ENCODE measurements around the gene FXYD6. TPM values are rescaled to one million over a fixed set of nuclear protein-coding genes. Genes with fewer than 3 reads are reported as not detected.

The FXYD6 gene
- total and polyA plus RNA-seq, 2 of the 8 experiments (the other 6 are each of a cell fraction or from before 2014, with no cell fraction given): 44.6 to 117 TPM

DNA sequence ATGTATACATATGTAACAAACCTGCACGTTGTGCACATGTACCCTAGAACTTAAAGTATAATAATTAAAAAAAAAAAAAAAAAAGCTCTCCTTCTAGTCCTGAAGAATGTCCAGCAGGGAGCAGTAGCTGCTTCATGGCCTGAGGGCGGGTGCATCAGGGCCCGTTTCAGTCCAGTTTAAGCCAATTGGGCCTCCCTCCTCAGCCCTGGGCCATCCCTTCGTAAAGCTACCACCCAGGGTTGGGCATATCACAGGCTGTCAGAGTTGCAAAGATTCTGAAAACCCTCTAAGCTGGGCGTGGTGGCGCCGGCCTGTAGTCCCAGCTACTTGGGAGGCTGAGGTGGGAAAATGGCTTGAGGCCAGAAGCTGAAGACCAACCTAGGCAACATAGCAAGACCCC, 47.3 kb upstream of the FXYD6 start:
- H4K91ac ChIP-seq (replicated peaks; ENCODE audit: insufficient read length, low read length): no peak overlapping the region
- no peaks in the 10 kb centered on the region for H3K79me2 ChIP-seq (ENCODE audit: control insufficient read depth in 1 of 2, insufficient read depth in 2 of 2, low read length in 2 of 2)
- H3K56ac ChIP-seq (replicated peaks; ENCODE audit: insufficient read length, low read depth, low read length): no peak overlapping the region
- FAIRE-seq (no peak), DNase-seq (ENCODE audit: low read depth in 1 of 2, low spot score in 2 of 2) (no peak)
- no peak overlapping the region for H3K4ac ChIP-seq (replicated peaks; ENCODE audit: insufficient read length, low read depth, low read length)
- H2AFZ ChIP-seq (ENCODE audit: low read length): no peak overlapping the region
- H3K27me3 ChIP-seq (replicated peaks in 1 of 4; ENCODE audit: control insufficient read depth in 3 of 4, extremely low read depth in 1 of 4, insufficient read depth in 3 of 4, low read length in 3 of 4): no peaks in the 10 kb centered on the region; a peak in 1 of 7 replicates
- H3K23ac ChIP-seq (ENCODE audit: insufficient read length): no peak overlapping the region
- H2AK5ac ChIP-seq (ENCODE audit: low read depth, low read length): no peak overlapping the region
- H2BK12ac ChIP-seq (ENCODE audit: low read depth, low read length): no peak overlapping the region
- H3K18ac ChIP-seq (ENCODE audit: extremely low read depth, low read length): no peak overlapping the region
- CTCF ChIA-PET (ENCODE audit: partially characterized antibody): interaction anchor here (0.6 to 14.8 kb wide), 20 partner anchors 9 to 498 kb away, joined by 3 to 143 read pairs (median 5); partner anchors contain the start of gene FXYD6
- TF ChIP-seq SRF (IDR thresholded peaks at IDR 0.05; ENCODE audit: low read depth, low read length): no peak
- TF ChIP-seq RAD21 (IDR thresholded peaks at IDR 0.05 in 1 of 2, conservative IDR thresholded peaks at IDR 0.05 in 1 of 2; ENCODE audit: low read depth in 2 of 2, low read length in 2 of 2): peak in 1 of 2 experiments; percentile 5; a peak in 1 of 4 replicates
- TF ChIP-seq CTCF (IDR thresholded peaks at IDR 0.05; ENCODE audit: control extremely low read depth in 1 of 3, insufficient read depth in 1 of 3, low read depth in 1 of 3, low read length in 3 of 3): peak in 2 of 3 experiments; percentile 11 to 22; a peak in 2 of 4 replicates
- WGBS, 2 experiments (ENCODE audit: extremely low coverage in 1 of 2, insufficient coverage in 1 of 2, insufficient read length in 1 of 2, insufficient replicate concordance in 2 of 2, low coverage in 1 of 2, low lambda C conversion rate in 2 of 2, missing lambda C conversion rate in 1 of 2): 80% methylated on average over 6 of the region's 7 CpGs; no CpG with 5 or more reads in 1 of the 2 experiments
- POLR2A ChIA-PET (ENCODE audit: partially characterized antibody): no interaction called here
- H2BK120ac ChIP-seq (replicated peaks; ENCODE audit: low read depth, low read length): no peak overlapping the region
- no peak overlapping the region for H2BK15ac ChIP-seq (ENCODE audit: low read length)
- no peaks in the 10 kb centered on the region for H3K9me3 ChIP-seq (ENCODE audit: insufficient read depth in 2 of 2, low read depth in 1 of 2, low read length in 1 of 2)
- H3K79me1 ChIP-seq (ENCODE audit: low read depth, low read length): no peaks in the 10 kb centered on the region
- no peak overlapping the region for H3K4me2 ChIP-seq (ENCODE audit: insufficient read depth in 1 of 2, low read depth in 2 of 2, low read length in 2 of 2)
- H3K23me2 ChIP-seq (ENCODE audit: low read depth, low read length): no peaks in the 10 kb centered on the region
- H4K8ac ChIP-seq (ENCODE audit: extremely low read depth, insufficient read depth, low read length): no peak overlapping the region
- no peaks in the 10 kb centered on the region for H3K36me3 ChIP-seq (ENCODE audit: control insufficient read depth in 2 of 4, insufficient read depth in 4 of 4, low read length in 3 of 4)
- H2BK20ac ChIP-seq (ENCODE audit: low read length): no peak overlapping the region
- H3K14ac ChIP-seq (ENCODE audit: insufficient read length): no peak overlapping the region
- H3K4me3 ChIP-seq (ENCODE audit: extremely low read depth in 1 of 4, insufficient read depth in 2 of 4, low read depth in 3 of 4, low read length in 4 of 4): no peak overlapping the region
- no peak overlapping the region for H4K5ac ChIP-seq (ENCODE audit: insufficient read length, low read depth, low read length)
- H3K4me1 ChIP-seq (replicated peaks in 1 of 4; ENCODE audit: control insufficient read depth in 3 of 4, insufficient read depth in 4 of 4, low read length in 3 of 4): no peaks in the 10 kb centered on the region; a peak in 1 of 7 replicates
- H4K20me1 ChIP-seq (replicated peaks in 1 of 2; ENCODE audit: control insufficient read depth in 1 of 2, insufficient read depth in 2 of 2, low read length in 2 of 2): no peaks in the 10 kb centered on the region
- H2BK5ac ChIP-seq (ENCODE audit: low read depth, low read length): no peak overlapping the region
- no peak overlapping the region for H3K9ac ChIP-seq (replicated peaks in 1 of 4; ENCODE audit: extremely low read depth in 1 of 4, low read depth in 3 of 4, low read length in 3 of 4)
- H3K27ac ChIP-seq (ENCODE audit: low read depth, low read length): no peak overlapping the region
